ENCODE measurements around the gene WTIP. TPM values are rescaled to one million over a fixed set of nuclear protein-coding genes. Genes with fewer than 3 reads are reported as not detected.

The WTIP gene
- total and polyA plus RNA-seq, 12 donors, result 1.2 to 15.1 (median 6.0) TPM

DNA sequence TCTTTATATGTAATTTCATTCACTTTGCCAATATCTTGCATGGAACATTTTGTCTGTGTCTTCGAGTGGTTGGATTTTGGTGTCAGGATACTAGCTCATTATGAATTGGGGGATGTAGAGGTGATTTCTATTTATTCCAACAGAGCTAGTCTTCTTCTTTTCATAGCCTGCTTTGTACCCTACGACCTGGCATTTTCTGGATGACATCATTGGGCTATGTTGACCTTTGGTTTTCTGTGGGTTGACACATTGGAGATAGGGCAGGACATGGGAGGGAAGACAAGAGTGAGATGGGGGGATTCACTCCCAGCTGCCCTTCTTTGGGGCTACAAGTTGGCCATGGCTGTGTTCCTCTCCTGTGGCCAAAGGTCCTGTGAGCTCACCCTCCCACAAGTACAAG lies 38.0 kb downstream of the WTIP start:
- Histone ChIP-seq H3K4me1 (replicated peaks in 1 of 2) (no peaks in the 10 kb centered on the region), H3K36me3 (replicated peaks in 1 of 2) (no peaks in the 10 kb centered on the region), H3K27ac (no peak overlapping the region), H3K4me3 (no peak overlapping the region), H3K9me3 (replicated peaks in 1 of 3) (no peaks in the 10 kb centered on the region), H3K27me3 (peaks cover 5% of the 10 kb centered on the region)
- intact Hi-C loops (cut with DNase I), result no loop called here
- DNase-seq, result no peak
- no peak for TF ChIP-seq POLR2A (IDR thresholded peaks at IDR 0.05)
- TF ChIP-seq, protein P1, sequence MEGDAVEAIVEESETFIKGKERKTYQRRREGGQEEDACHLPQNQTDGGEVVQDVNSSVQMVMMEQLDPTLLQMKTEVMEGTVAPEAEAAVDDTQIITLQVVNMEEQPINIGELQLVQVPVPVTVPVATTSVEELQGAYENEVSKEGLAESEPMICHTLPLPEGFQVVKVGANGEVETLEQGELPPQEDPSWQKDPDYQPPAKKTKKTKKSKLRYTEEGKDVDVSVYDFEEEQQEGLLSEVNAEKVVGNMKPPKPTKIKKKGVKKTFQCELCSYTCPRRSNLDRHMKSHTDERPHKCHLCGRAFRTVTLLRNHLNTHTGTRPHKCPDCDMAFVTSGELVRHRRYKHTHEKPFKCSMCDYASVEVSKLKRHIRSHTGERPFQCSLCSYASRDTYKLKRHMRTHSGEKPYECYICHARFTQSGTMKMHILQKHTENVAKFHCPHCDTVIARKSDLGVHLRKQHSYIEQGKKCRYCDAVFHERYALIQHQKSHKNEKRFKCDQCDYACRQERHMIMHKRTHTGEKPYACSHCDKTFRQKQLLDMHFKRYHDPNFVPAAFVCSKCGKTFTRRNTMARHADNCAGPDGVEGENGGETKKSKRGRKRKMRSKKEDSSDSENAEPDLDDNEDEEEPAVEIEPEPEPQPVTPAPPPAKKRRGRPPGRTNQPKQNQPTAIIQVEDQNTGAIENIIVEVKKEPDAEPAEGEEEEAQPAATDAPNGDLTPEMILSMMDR (IDR thresholded peaks at IDR 0.05), result no peak
- WGBS, 4 donors, result 39 to 51% (median 46%) methylated on average over 2 of the region's 2 CpGs

DNA sequence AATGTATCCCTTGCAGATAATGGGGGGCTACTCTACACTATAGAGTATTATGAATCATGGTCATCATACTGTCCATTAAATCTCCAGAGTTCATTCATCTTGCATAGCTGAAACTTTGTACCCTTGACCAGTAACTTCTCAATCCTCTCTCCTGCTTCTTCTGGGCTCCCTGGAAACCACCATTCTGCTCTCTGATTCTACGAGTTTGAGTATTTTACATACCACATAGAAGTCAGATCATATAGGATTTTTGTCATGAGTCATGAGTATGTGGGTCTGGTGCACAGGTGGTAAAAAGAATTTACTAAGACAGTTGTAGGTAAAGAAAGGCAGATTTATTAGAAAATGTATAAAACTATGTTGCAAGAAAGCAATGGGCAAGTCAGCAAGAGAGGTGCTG lies 41.9 kb downstream of the WTIP start:
- Histone ChIP-seq H3K36me3 (replicated peaks in 1 of 2) (no peaks in the 10 kb centered on the region), H3K4me1 (replicated peaks in 1 of 2) (no peaks in the 10 kb centered on the region), H3K27ac (no peak overlapping the region), H3K4me3 (no peak overlapping the region), H3K27me3 (peaks cover 5% of the 10 kb centered on the region), H3K9me3 (replicated peaks in 1 of 3) (peaks cover 0 to 3% (median 0%) of the 10 kb centered on the region in 3 donors)
- 43 to 67% (median 46%) methylated on average over 1 of the region's 1 CpG for WGBS, 4 donors
- no peak for TF ChIP-seq POLR2A (IDR thresholded peaks at IDR 0.05)
- TF ChIP-seq, protein P1 (IDR thresholded peaks at IDR 0.05), result no peak
- no peak for DNase-seq
- intact Hi-C loops (cut with DNase I), result no loop called here

DNA sequence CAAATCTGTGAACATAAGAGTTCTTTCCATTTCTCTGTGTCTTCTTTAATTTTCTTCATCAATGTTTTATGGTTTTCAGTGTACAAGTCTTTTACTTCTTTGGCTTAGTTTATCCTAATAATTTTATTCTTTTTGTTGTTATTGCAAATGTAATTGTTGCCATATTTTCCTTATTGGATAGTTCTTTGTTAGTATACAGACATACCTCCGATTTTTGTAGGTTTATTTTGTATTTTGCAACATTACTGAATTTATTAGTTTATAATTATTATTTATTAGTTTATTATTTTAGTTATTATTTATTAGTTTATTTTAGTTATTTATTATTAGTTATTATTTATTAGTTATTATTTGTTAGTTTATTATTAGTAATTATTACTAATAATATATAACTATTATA lies 43.4 kb downstream of the WTIP start:
- Histone ChIP-seq H3K4me1 (replicated peaks in 1 of 2) (no peaks in the 10 kb centered on the region), H3K36me3 (replicated peaks in 1 of 2) (no peaks in the 10 kb centered on the region), H3K9me3 (replicated peaks in 1 of 3) (peaks cover 0 to 3% (median 0%) of the 10 kb centered on the region in 3 donors), H3K4me3 (no peak overlapping the region), H3K27ac (no peak overlapping the region), H3K27me3 (no peaks in the 10 kb centered on the region)
- WGBS, 4 donors, result 62 to 83% (median 71%) methylated on average over 1 of the region's 1 CpG
- DNase-seq, result no peak
- no peak for TF ChIP-seq POLR2A (IDR thresholded peaks at IDR 0.05)
- TF ChIP-seq, protein P1 (IDR thresholded peaks at IDR 0.05), result no peak
- intact Hi-C loops (cut with DNase I), result no loop called here

DNA sequence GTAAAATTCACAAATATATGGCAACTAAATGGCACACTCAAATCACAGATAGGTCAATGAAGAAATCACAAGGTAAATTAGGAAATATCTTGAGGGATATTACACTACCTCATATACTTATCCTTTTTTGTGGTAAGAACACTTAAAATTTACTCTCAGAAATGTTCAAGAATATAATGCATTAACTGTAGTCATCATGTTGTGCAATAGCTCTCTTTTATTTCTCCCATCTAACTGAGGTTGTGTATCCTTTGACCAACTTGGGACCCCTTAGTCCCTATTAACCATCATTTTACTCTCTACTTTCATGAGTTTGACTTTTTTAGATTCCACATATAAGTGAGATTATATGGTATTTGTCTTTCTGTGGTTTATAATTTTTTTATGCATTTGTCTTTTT lies 52.6 kb downstream of the WTIP start:
- H3K27ac ChIP-seq, result no peak overlapping the region
- H3K4me1 ChIP-seq (replicated peaks in 1 of 2), result no peaks in the 10 kb centered on the region
- H3K36me3 ChIP-seq (replicated peaks in 1 of 2), result no peaks in the 10 kb centered on the region
- intact Hi-C loops (cut with DNase I), result no loop called here
- H3K27me3 ChIP-seq, result peaks cover 4% of the 10 kb centered on the region
- H3K4me3 ChIP-seq, result no peak overlapping the region
- no peaks in the 10 kb centered on the region for H3K9me3 ChIP-seq (replicated peaks in 1 of 3)
- DNase-seq, result no peak
- TF ChIP-seq POLR2A (IDR thresholded peaks at IDR 0.05), result no peak
- TF ChIP-seq, protein P1 (IDR thresholded peaks at IDR 0.05), result no peak

Data from adrenal gland (tissue), 12 donors.